ENCODE results near the gene PDE3B. TPM values are rescaled to one million over a fixed set of nuclear protein-coding genes. Genes with fewer than 3 reads are reported as not detected.
"Not testable (repeated sequence)": the region's sequence is repeated elsewhere in the genome, so short reads cannot be mapped to it uniquely, and the experiment has no call there.

PDE3B gene
- total RNA-seq, 3 donors from 2014 or later, result 13.0 to 17.8 (median 17.0) TPM

- no peak overlapping the region for H3K4me3 Mint-ChIP-seq
- H3K27me3 Mint-ChIP-seq (ENCODE audit: low read depth), result no peaks in the 10 kb centered on the region
- peaks cover 2% of the 10 kb centered on the region for H3K9me3 Mint-ChIP-seq
- ATAC-seq (no peak), DNase-seq (no peak)
- H3K36me3 Mint-ChIP-seq (ENCODE audit: insufficient read depth), result peaks cover 52% of the 10 kb centered on the region
- peaks cover 11% of the 10 kb centered on the region for H3K4me1 Mint-ChIP-seq (ENCODE audit: low read depth)
Observed at GRCh38 chr11:14860511-14860910, 216.9 kb downstream of the PDE3B start.

DNA sequence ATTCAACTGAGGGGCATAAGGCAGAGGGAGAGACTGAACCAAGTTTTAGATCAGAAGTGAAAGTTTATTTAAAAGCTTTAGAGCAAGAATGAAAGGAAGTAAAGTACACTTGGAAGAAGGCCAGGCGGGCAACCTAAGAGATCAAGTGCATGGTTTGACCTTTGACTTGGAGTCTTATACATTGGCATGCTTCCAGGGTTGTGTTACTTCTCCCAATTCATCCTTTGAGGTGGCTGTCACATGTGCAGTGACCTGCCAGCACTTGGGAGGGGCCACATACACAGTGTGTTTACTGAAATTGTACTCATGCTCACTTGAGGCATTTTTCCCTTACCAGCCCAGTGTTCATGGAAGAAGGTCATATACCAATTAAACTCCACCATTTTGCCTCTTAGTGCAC is 218.1 kb downstream of the PDE3B start:
- peaks cover 7% of the 10 kb centered on the region for H3K4me1 Mint-ChIP-seq (ENCODE audit: low read depth)
- peaks cover 47% of the 10 kb centered on the region for H3K36me3 Mint-ChIP-seq (ENCODE audit: insufficient read depth)
- no peaks in the 10 kb centered on the region for H3K9me3 Mint-ChIP-seq
- no peak overlapping the region for H3K4me3 Mint-ChIP-seq
- ATAC-seq, result no peak
- no peak for DNase-seq
- no peaks in the 10 kb centered on the region for H3K27me3 Mint-ChIP-seq (ENCODE audit: low read depth)

DNA sequence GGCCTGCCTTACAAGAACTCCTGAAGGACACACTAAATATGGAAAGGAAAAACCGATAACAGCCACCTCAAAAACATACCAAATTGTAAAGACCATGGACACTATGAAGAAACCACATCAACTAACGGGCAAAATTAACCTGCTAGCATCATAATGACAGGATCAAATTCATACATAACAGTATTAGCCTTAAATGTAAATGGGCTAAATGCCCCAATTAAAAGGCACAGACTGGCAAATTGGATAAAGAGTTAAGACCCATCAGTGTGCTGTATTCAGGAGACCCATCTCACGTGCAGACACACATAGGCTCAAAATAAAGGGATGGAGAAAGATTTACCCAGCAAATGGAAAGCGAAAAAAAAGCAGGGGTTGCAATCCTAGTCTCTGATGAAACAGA is 220.2 kb downstream of the PDE3B start:
- H3K36me3 Mint-ChIP-seq (ENCODE audit: insufficient read depth), result peaks cover 47% of the 10 kb centered on the region
- not testable (repeated sequence) for H3K4me1 Mint-ChIP-seq (ENCODE audit: low read depth); H3K27me3 Mint-ChIP-seq (ENCODE audit: low read depth); H3K4me3 Mint-ChIP-seq; DNase-seq; H3K9me3 Mint-ChIP-seq; ATAC-seq

- H3K36me3 Mint-ChIP-seq (ENCODE audit: insufficient read depth), result peaks cover 32% of the 10 kb centered on the region
- no peaks in the 10 kb centered on the region for H3K27me3 Mint-ChIP-seq (ENCODE audit: low read depth)
- ATAC-seq, result no peak
- H3K4me3 Mint-ChIP-seq, result no peak overlapping the region
- DNase-seq, result no peak
- H3K4me1 Mint-ChIP-seq (ENCODE audit: low read depth), result peaks cover 13% of the 10 kb centered on the region
- H3K9me3 Mint-ChIP-seq, result no peaks in the 10 kb centered on the region
Observed at GRCh38 chr11:14872032-14872431, 228.4 kb downstream of the PDE3B start.

DNA sequence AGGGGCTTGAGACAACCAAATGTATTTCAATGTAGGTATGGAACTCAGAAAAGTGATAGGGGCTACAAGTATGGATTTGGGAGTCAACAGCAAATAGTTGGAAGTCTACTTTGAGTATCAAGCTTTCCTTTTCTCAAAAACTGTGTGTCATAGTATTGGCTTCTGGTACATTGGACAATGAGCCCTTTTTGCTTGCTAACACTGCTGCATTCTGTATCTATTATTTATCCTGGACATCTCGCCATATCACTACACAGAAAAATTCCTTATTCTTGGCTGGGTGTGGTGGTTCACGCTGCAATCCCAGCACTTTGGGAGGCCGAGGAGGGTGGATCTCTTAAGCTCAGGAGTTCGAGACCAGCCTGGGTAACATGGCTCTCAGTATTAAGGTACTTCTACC is 230.0 kb downstream of the PDE3B start:
- H3K27me3 Mint-ChIP-seq (ENCODE audit: low read depth), result no peaks in the 10 kb centered on the region
- peaks cover 13% of the 10 kb centered on the region for H3K4me1 Mint-ChIP-seq (ENCODE audit: low read depth)
- no peak overlapping the region for H3K4me3 Mint-ChIP-seq
- peaks cover 35% of the 10 kb centered on the region for H3K36me3 Mint-ChIP-seq (ENCODE audit: insufficient read depth)
- no peak for DNase-seq
- H3K9me3 Mint-ChIP-seq, result no peaks in the 10 kb centered on the region
- no peak for ATAC-seq

DNA sequence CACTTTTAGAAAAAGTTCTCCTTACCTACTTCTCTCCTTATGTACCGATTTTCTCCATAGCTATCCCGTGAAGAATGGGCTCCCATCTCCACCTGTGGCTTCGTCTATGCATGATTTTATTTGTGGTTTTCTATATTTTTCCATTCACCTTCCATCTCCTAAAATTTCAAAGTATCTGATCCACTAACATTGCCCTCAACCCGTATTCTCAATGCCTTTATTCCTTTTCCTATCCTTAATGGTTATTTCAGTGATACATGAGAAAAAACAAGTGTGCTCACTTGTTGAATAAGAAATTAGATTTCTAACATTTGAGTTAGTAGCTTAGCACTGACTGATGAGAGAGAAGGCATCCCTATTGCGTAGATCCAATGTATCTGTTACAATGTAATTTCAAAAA is 231.6 kb downstream of the PDE3B start:
- Mint-ChIP-seq H3K4me3 (no peak overlapping the region), H3K27me3 (ENCODE audit: low read depth) (no peaks in the 10 kb centered on the region), H3K9me3 (no peaks in the 10 kb centered on the region), H3K36me3 (ENCODE audit: insufficient read depth) (peaks cover 32% of the 10 kb centered on the region), H3K4me1 (ENCODE audit: low read depth) (peaks cover 13% of the 10 kb centered on the region)
- DNase-seq (no peak), ATAC-seq (no peak)

DNA sequence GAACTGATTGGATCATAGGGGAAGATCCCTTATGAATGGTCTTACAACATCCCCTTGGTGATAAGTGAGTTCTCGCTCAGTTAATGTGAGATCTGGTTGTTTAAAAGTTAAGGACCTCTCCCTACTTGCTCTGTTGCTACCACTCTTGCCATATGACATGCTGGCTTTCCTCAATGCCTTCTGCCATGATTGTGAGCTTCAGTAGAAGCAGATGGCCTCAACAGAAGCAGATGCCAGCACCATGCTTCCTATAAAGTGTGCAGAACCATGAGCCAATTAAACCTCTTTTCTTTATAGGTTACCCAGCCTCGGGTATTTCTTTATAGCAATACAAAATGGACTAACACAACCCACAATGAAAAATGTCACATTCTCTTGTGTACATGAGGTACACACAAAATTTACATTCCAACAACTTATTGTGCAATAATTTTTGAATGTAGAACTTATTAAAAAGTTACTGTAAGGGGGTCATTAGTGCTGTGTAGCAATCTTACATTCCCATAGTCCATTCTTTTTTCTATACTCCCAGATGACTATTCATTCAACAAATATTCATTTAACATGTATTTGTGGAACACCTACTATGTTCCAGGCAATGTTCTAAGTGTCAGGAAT is 238.1 kb downstream of the PDE3B start:
- ATAC-seq, result no peak
- Mint-ChIP-seq H3K36me3 (ENCODE audit: insufficient read depth) (peaks cover 30% of the 10 kb centered on the region), H3K9me3 (no peaks in the 10 kb centered on the region), H3K4me3 (no peak overlapping the region), H3K27me3 (ENCODE audit: low read depth) (no peaks in the 10 kb centered on the region), H3K4me1 (ENCODE audit: low read depth) (peaks cover 15% of the 10 kb centered on the region)
- DNase-seq, result no peak

GRCh38 chr11:14882196-14882595 is 238.6 kb downstream of the PDE3B start:
- Mint-ChIP-seq H3K36me3 (ENCODE audit: insufficient read depth) (peaks cover 28% of the 10 kb centered on the region), H3K27me3 (ENCODE audit: low read depth) (no peaks in the 10 kb centered on the region), H3K4me3 (no peak overlapping the region), H3K4me1 (ENCODE audit: low read depth) (peaks cover 20% of the 10 kb centered on the region), H3K9me3 (no peaks in the 10 kb centered on the region)
- ATAC-seq, result no peak
- DNase-seq, result no peak

DNA sequence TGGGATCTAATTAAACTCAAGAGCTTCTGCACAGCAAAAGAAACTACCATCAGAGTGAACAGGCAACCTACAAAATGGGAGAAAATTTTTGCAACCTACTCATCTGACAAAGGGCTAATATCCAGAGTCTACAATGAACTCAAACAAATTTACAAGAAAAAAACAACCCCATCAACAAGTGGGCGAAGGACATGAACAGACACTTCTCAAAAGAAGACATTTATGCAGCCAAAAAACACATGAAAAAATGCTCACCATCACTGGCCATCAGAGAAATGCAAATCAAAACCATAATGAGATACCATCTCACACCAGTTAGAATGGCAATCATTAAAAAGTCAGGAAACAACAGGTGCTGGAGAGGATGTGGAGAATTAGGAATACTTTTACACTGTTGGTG is 240.1 kb downstream of the PDE3B start:
- not testable (repeated sequence) for H3K9me3 Mint-ChIP-seq; ATAC-seq; DNase-seq; H3K27me3 Mint-ChIP-seq (ENCODE audit: low read depth); H3K4me3 Mint-ChIP-seq
- Mint-ChIP-seq H3K4me1 (ENCODE audit: low read depth) (peaks cover 32% of the 10 kb centered on the region), H3K36me3 (ENCODE audit: insufficient read depth) (peaks cover 18% of the 10 kb centered on the region)

GRCh38 chr11:14884667-14885273 is 241.2 kb downstream of the PDE3B start:
- Mint-ChIP-seq H3K4me1 (ENCODE audit: low read depth) (peaks cover 42% of the 10 kb centered on the region), H3K27me3 (ENCODE audit: low read depth) (no peaks in the 10 kb centered on the region), H3K9me3 (no peaks in the 10 kb centered on the region), H3K4me3 (no peak overlapping the region), H3K36me3 (ENCODE audit: insufficient read depth) (peaks cover 14% of the 10 kb centered on the region)
- DNase-seq (no peak), ATAC-seq (no peak)

- Mint-ChIP-seq H3K4me3 (no peak overlapping the region), H3K36me3 (ENCODE audit: insufficient read depth) (peaks cover 10% of the 10 kb centered on the region), H3K4me1 (ENCODE audit: low read depth) (peaks cover 53% of the 10 kb centered on the region), H3K9me3 (no peaks in the 10 kb centered on the region), H3K27me3 (ENCODE audit: low read depth) (no peaks in the 10 kb centered on the region)
- ATAC-seq, result no peak
- no peak for DNase-seq
Observed at GRCh38 chr11:14886513-14886912, 242.9 kb downstream of the PDE3B start.

- ATAC-seq, result peak; percentile 80 to 82
- H3K27me3 Mint-ChIP-seq (ENCODE audit: low read depth), result no peaks in the 10 kb centered on the region
- peak; percentile 84 for DNase-seq
- no peaks in the 10 kb centered on the region for H3K9me3 Mint-ChIP-seq
- H3K36me3 Mint-ChIP-seq (ENCODE audit: insufficient read depth), result no peaks in the 10 kb centered on the region
- peaks cover 59% of the 10 kb centered on the region for H3K4me1 Mint-ChIP-seq (ENCODE audit: low read depth)
- H3K4me3 Mint-ChIP-seq, result peak overlapping the region; percentile 91
Observed at GRCh38 chr11:14891143-14892035, 247.8 kb downstream of the PDE3B start.

DNA sequence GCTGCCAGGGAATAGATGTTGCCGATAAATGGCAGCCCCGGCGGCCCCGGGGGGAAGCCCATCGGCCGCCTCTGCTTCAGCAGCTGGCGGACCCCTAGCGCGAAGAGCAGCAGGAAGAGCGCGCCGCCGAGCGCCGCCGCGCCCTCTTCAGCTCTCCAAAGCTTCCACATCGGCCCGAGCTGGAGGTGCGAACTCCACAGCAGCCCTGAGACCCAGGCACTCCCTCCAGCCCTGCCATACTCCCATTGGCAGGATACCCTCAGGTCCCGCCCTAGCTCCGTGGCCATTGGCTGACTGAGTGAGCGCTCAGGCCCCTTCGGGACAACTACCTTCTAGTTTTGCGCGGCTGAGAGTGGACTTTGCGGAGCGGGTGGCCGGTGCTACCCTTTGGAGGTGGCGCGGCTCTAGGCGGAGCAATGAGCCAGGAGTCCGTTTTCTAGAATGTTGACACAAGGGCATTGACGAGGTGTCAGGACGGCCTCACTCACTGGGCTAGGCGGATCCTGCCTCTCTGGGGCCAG is 248.5 kb downstream of the PDE3B start, which contains the start of gene CYP2R1:
CYP2R1 (minus strand) TSS at position 196 of the 521 bp plus-strand sequence; CDS start at position 170, 26 bp downstream.
- H3K4me1 Mint-ChIP-seq (ENCODE audit: low read depth), result peaks cover 52% of the 10 kb centered on the region
- H3K9me3 Mint-ChIP-seq, result no peaks in the 10 kb centered on the region
- H3K36me3 Mint-ChIP-seq (ENCODE audit: insufficient read depth), result no peaks in the 10 kb centered on the region
- DNase-seq, result peak; percentile 82
- peak; percentile 80 to 84 for ATAC-seq
- peak within 1 kb of the TSS; percentile 91 for H3K4me3 Mint-ChIP-seq
- no peaks in the 10 kb centered on the region for H3K27me3 Mint-ChIP-seq (ENCODE audit: low read depth)

DNA sequence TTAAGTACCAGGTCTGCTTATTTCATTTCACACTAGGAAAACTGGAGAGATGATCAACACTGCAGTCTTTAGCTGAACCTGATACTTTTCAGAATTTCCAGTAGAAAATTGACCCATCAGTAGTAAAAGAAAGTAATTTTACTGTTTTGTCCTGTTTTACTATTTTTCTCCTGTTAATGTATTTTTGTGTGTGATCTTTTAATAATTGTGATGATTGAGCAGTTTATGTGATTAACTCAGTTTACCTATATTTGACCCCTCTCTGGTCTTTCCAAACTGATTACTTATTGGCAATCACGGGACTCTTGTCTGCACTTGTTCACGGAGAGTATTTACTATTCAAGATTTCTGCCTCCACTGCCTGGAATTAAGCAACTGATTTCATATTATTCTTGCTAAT is 249.0 kb downstream of the PDE3B start:
- H3K36me3 Mint-ChIP-seq (ENCODE audit: insufficient read depth), result no peaks in the 10 kb centered on the region
- H3K4me3 Mint-ChIP-seq, result peak overlapping the region; percentile 91
- no peak for DNase-seq
- no peaks in the 10 kb centered on the region for H3K27me3 Mint-ChIP-seq (ENCODE audit: low read depth)
- peaks cover 49% of the 10 kb centered on the region for H3K4me1 Mint-ChIP-seq (ENCODE audit: low read depth)
- ATAC-seq, result no peak
- H3K9me3 Mint-ChIP-seq, result no peaks in the 10 kb centered on the region
